Mammary epithelial cell (primary cell): ENCODE results near the gene GNG4.

Source experiments
- CTCF ChIP-seq, 2 donors: IDR thresholded peaks in 1 of 2; conservative IDR thresholded peaks in 1 of 2; 2 replicates each; pipeline ENCODE4 v1.5.1; 2011 to 2012; ENCODE audit warnings: inconsistent platforms in 2 of 2, low read length in 2 of 2, mild to moderate bottlenecking in 2 of 2, control low read depth in 1 of 2, low read depth in 1 of 2; ENCODE audit not compliant: insufficient read depth in 1 of 2; ENCODE audit errors: extremely low read depth in 1 of 2
- EZH2 ChIP-seq: IDR thresholded peaks from 2 replicates; pipeline ENCODE4 v1.6.1; 2012; ENCODE audit warnings: low read length, inconsistent platforms, borderline replicate concordance

- no peak for TF ChIP-seq CTCF (conservative IDR thresholded peaks at IDR 0.05 in 1 of 2, IDR thresholded peaks at IDR 0.05 in 1 of 2; ENCODE audit: extremely low read depth in 1 of 2, insufficient read depth in 1 of 2, low read depth in 1 of 2, low read length in 2 of 2)
- no peak for TF ChIP-seq EZH2
These were observed 87.0 kb downstream of the GNG4 start for GRCh38 chr1:235562589-235562988.
